ENCODE measurements around the gene CNNM2.

GRCh38 chr10:102917962-102918816, at the start of gene CNNM2:
- TF ChIP-seq CTCF (IDR thresholded peaks at IDR 0.05) (peak in 1 of 12 donors; percentile 11), POLR2A (IDR thresholded peaks at IDR 0.05) (peak in 1 of 2 donors; percentile 67)

Data from heart left ventricle (tissue), 13 donors.